Stimulated activated CD4-positive, alpha-beta T cell treated with anti-CD3 and anti-CD28 coated beads, TNF-alpha, amount 100 ng/mL, for 4 hours (primary cell): ENCODE data around the gene CHMP1B.
"Not testable (repeated sequence)": the region's sequence is repeated elsewhere in the genome, so short reads cannot be mapped to it uniquely, and the experiment has no call there.

ENCODE experiments used
- DNase-seq, 3 experiments: peaks; one replicate each; pipeline ENCODE4 v3.0.0-alpha.2; 2020; ENCODE audit warnings: low read depth in 3 of 3

CHMP1B gene

DNA sequence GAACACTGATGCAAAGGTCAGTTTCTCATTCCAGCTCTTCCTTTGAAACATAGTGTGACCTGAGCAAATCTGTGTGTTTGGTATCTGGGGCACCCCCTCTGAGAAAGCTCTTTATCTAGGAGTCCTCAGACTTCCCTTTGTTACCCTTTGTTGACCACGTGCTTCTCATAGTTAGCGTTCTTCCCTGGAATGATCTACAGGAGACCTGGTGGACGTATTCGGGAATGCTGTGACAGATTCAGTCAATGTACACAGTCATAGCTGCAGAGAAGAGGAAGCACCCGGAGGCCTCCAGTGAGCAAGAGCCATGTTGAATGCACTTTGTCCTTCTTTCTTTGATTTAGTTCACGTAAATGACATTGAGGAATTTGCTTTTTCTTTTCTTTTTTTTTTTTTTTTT is 10.7 kb upstream of the CHMP1B start:
- no peak for DNase-seq

DNA sequence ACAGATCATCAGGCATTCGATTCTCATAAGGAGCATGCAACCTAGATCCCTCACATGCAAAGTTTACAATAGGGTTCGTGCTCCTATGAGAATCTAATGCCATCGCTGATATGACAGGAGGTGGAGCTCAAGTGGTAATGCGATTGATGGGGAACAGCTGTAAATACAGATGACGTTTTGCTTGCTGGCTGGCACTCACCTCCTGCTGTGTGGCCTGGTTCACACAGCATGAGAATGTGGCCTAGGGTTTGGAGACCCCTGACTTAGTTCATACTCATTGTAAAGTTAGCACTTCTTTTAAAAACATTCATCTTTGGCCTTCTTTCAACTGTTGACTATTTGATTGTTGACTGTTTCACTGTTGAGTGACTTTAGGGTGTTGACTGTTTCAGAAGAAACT is 8.7 kb upstream of the CHMP1B start:
- no peak for DNase-seq

DNA sequence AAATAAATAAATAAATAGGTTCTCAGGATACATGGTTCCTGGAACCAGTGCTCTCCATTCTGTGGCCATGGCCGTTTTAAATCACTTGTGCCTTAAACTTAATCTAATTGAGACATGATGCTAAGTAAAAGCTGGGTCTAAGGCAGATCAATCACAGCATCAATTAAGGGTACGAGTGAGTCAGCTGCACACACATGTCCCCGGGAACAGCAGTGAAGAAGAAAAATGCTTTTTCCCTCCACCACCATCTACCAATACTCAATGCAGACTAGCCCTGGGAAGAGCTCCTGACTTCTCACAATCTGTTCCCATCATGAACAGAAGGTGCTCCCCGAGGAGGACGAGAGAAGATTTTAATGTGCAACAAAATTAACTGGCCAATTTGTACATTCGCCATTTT is 6.8 kb upstream of the CHMP1B start:
- no peak for DNase-seq

DNA sequence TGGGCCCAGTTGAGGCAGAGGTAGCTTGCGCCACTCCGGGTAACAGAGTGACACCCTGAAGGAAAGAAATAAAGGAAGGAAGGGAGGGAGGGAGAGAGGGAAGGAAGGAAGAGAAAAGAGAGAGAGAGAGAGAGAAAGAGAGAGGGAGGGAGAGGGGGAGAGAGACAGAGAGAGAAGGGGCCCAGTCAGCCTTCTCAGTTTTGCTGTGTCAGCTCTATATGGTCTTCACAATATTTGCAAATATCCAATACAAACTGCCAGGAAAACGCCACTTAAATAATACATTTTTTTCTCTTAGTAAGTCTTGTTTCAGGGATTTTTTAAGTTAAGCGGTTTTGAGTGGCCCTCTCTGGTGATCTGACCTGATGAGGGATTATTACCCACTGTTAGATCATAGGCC is 5.6 kb upstream of the CHMP1B start:
- DNase-seq, result no peak

DNA sequence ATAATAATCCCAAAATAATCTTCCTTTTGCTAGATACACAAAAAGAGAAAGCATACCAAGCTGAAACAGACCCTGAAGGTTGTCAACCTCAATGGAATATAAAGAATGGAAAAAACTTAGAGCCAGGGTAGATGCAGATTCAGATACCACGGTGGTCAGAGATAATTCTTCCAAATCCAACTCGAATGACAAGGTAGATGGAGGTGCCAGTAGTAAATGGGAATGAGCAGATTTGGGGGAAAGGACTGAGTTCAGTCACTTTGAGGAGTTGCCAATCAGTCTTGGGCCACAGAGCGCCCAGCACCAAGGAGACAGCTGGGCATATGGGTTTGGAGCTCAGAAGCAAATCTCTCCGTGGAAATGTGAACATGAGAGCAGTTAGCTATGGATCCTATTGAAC is 3.4 kb upstream of the CHMP1B start:
- no peak for DNase-seq

DNA sequence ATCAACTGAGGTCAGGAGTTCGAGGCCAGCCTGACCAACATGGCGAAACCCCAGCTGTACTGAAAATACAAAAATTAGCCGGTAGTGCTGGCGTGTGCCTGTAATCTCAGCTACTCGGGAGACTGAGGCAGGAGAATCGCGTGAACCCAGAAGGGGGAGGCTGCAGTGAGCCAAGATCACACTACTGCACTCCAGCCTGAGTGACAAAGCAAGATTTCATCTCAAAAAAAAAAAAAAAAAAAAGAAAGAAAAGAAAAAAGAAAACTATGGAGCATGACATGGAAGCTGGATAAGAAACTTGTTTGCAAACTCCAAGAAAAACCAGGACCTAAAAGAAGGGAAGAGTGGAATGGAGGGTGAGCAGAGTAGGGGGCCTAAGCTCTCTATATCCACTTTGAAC is 1.9 kb upstream of the CHMP1B start:
- no peak for DNase-seq

DNA sequence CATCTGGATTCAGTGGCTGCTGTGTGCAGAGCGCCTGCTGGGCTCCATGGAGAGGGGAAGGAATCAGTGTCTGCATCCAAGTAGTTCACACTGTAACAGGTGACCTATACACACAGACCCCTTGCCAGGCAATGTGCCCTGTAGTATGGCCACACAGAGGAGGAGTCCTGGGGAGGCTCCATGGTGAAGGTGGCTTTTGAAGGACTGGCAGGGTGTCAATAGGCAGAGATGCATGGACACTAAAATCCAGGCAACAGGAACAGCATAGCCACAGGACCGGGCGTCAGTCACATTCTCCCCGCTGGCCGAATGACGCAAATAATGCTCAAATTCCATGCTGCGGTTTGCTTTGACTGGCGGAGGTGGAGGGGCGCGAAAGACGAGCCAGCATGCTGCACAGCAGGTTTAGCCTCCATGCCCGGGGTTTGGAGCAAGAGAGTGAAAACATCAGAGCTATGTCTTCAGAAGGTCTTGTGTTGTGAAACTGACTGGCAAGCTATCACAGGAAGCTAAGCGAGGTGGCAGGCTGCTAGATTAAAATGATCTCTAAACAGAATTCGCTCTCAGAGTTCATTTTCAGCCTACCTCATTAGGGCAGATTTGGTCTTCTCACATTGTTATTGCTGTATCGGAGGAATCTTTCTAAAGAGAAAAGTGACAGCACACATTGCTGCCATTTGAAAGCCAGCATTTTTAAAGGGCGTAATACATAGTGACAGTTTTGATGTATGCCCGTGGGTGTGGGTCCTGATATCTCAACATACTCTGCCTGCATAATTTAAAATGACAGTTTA is 1.2 kb upstream of the CHMP1B start:
- peak; percentile 9 to 30 (median 18) for DNase-seq

DNA sequence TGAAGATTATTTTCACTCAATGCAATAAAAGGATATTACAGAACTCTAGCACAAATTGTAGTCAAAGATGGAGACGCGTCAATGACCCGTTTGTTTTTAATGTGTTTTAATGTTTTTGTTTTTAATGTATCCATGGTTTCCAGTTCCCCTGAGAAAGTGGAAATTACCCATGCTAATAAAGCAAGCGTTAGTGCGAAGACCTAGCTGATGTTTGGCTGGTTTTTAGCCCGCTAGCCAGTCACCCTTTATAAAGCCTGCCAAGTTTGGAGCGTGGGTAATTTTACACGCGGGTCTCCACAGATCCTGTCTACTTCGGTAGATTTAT is 430 bp upstream of the CHMP1B start:
- DNase-seq, result no peak

DNA sequence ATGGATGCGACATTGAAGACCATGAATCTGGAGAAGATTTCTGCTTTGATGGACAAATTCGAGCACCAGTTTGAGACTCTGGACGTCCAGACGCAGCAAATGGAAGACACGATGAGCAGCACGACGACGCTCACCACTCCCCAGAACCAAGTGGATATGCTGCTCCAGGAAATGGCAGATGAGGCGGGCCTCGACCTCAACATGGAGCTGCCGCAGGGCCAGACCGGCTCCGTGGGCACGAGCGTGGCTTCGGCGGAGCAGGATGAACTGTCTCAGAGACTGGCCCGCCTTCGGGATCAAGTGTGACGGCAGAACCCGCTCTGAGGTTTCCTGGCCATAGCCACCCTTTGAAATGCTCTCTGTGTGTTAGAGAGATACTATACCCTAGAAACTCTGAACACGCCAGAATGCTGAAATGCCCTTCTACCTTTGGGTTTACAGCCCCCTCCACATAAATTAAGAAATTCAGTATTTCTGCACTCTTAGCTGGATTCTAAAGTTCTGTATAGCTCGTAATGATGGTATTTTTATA is 659 bp downstream of the CHMP1B start:
- peak in 2 of 3 experiments; percentile 6 to 9 for DNase-seq

DNA sequence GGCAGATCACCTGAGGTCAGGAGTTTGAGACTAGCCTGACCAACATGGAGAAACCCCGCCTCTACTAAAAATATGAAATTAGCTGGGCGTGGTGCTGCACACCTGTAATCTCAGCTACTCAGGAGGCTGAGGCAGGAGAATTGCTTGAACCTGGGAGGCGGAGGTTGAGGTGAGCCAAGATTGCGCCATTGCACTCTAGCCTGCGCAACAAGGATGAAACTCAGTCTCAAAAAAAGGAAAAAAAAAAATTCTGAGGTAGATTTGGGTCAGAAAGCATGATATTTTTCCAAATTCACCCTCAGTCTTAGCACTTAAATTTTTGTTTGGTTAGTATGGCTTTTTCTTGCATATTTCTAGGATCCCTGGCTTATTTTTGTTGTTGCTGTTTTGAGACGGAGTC is 3.3 kb downstream of the CHMP1B start:
- DNase-seq, result not testable (repeated sequence)

DNA sequence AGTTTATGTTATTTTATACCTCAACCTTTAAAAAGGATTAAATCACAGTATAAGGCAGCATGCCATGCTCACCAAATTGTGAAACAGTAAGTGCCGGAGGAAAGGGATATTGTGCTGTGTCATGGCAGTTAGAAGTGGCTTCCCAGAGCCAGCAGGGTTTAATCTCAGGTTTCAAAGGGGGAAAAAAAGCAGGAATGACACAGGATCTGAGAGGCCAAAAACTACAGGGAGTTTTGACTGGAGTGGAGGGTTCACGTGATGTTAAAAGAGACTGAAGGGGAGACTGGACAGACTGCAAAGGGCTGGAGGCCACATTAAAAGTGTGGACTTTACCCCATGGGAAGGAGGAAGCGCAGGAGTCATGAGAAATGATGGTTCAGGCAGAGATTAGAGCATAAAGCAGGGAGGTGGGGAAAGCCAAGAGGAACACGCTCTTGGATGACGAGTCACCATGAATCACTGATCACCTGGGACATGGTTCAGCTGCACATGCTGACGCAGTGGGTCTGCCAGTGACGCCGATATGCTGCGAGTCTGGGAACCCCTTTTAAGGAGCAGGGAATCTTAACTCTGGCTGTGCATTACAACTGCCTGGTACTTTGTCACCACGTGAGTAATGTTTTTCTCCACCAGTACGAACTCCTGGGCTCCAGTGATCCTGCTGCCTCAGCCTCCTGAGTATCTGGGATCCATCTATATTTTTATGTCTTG is 6.1 kb downstream of the CHMP1B start:
- DNase-seq, result no peak

DNA sequence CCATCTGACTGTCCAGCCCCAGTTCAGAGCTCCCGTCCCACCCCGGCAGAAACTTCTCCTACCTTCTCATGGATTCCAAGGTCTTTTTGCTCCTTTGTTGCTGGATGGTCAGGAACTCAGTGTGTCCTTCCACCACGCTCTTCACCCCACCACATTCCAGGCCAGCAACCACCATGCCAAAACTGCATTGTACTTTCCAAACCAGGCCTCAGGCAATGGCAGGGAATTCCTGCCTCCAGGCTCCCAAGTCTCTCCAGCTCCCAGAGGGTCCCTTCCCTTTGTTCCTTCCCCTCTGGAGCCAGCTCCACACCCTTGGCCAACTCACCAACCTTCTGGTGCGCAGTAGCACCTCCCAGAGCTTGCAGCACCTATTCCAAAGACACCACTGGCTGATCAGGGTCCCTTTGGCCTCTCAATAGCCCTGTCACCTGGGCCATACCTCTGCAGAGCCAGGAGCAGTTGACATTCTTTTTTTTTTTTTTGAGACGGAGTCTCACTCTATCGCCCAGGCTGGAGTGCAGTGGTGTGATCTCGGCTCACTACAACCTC is 8.1 kb downstream of the CHMP1B start:
- DNase-seq, result no peak

DNA sequence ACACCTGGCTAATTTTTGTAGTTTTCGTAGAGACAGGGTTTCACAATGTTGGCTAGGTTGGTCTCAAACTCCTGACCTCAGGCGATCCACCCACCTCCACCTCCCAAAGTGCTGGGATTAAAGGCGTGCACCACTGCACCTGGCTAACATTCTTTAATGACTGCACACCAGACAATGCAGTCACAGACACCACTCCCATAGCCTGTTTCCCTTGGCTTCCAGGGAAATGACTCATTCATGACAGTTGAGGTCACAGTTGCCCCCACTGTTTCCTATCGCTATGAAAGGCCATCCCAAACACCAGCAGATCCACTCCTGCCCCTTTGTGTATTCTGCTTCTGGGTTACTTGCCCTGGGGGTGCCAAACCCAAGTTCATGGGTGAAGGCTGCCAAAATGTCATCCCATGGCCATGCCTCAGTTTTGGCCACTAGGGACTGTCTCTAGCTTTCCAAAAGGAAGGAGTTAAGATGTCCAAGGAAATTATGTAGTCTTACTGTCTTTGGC is 8.7 kb downstream of the CHMP1B start:
- no peak for DNase-seq

DNA sequence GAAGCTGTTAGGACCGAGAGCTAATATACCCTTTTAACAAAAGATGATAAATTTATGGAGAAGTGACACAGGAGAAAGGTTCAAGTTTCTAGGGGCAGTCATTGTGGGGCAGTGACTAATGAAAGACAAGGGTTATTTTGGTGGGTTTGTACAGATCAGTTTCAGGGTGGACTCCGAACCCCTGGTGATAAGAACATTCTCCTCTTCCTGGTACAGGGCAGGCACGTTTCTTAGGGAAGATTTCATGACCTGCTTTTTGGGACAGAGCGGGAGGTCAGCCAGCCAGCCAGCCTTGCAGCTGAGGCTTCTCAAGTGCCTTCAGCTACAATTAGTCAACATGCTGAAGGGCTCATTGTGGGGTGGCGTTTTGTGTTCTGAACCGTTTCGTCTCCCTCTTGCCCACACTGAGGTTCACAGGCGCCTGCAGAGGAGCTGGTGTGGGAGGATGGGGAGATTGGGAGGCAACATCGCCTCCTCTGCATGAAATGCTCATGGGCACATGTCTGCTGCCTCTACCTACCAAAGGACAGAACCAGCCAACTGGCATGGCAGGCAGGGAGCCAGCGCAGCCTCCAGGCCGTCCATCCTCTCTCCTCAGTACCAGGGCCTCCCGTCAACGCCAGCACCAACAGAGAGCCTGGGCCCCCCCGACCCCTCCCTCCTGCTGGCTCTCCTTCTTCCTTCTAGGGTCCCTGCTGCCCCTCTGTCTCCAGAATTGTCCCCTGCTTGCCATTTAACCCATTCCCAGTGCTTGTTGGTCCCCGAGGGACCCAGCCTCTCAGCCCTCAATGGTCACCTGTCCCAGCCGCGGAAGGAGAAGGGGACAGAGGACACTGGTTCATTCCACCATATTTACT is 9.6 kb downstream of the CHMP1B start:
- no peak for DNase-seq

DNA sequence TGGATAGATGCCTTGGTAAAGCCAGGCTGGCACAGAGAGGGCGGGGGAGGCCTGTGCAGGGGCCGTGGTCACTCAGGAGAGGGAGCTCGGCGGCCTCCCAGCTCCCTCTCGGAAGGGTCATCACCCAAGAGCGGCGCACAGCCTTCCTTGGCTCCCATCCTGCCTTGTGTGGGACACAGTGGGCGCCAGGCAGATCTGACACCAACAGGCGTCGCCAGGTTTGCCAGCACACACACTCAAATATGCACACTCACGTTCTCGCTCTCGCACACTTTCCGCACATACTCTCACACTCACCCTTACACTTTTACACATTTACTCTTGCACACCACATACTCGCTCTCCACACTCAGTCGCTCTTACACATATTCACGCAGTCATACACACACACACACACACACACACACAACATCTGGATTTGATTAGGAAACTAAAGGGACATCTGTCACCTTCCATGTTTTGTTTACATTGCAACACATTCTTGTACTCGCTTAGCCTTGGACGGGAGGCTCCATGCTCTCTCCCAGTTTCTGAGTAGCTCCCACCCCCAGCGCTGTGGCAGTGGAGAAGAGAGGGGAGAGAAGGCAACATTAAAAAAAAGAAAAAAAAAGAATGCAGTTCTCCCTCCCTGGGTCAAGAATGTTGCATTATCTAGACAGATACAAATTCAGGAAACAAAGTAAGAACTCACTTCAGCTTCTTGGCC is 10.5 kb downstream of the CHMP1B start:
- no peak for DNase-seq

DNA sequence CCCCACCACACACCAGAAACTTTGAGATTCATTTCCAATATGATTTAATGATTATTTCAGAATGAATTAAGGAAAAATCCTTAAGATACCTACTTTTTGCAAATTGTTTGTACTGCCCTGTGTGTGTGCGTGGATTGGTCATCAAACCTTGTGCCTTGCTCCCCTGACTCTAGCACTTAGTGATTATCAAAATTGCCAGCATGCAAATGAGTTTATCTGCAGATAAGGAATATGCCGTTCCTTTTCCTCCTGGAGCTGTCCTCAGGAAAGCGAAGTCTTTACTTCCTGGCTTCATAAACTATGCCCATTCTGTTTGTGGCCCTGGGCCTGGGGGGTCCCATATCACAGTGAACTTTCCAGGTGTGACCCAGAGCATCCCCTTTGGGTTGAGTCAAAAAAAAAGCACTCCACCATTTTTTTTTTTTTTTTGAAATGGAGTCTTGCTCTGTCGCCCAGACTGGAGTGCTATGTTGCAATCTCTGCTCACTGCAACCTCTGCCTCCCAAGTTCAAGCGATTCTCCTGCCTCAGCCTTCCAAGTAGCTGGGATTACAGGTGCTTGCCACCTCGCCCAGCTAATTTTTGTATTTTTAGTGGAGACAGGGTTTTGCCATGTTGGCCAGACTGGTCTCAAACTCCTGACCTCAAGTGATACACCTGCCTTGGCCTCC is 11.4 kb downstream of the CHMP1B start:
- no peak for DNase-seq

DNA sequence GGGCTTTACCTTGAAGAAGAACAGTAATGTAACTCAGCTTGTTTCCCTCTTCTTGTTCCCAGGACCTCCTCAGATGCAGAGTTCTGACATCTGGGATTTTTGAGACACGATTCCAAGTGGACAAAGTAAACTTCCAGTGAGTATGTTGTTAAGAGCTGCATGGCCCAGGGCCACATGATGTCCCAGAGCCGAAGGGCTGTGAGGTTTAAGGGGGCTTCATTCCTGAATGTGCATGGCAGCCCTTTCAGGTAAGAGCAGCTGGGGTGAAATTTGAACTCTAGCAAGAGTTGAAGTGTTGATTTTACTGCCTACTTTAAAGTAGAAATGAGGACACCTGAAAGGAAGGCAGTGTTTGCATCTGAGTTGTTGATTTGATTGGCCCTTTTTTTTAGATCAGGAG is 13.3 kb downstream of the CHMP1B start:
- no peak for DNase-seq

DNA sequence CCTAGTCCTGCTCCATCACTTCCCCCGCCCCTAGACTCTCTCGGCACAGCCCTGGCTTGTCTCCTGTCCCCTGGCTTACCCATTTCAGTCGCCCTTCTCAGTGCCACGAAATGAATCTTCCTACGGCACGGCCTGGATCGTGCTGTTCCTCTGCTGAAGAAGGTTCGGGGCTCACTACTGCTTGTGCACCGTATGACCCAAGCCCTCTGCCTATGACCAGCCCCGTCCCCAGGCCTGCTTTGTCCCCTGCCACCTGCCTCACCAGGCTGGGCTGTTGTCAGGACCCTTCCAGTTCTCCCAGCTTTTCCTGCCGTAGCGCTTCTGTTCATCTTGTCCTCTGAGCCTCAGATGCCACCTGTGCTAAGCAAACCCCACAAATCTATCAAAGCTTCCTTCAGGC is 13.9 kb downstream of the CHMP1B start:
- DNase-seq, result no peak

DNA sequence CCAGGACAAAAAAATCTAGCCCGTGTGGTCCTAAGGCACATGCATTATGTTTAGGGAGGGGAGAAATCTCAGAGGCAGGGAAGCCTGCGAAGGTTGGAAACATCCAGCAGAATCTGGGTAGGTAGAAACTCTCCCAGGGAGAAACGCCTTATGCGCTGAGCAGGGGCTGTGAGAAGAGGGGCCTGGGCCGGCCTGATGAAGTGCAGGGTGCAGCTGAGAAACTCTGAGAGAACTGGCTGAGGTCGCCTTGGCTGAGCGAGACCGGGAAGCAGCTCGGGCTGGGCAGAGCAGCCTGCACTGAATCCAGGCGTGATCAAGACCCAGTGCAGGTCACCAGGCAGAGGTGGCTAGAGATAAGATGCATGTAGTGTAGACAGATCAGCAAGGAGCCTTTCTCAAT is 15.1 kb downstream of the CHMP1B start:
- no peak for DNase-seq

DNA sequence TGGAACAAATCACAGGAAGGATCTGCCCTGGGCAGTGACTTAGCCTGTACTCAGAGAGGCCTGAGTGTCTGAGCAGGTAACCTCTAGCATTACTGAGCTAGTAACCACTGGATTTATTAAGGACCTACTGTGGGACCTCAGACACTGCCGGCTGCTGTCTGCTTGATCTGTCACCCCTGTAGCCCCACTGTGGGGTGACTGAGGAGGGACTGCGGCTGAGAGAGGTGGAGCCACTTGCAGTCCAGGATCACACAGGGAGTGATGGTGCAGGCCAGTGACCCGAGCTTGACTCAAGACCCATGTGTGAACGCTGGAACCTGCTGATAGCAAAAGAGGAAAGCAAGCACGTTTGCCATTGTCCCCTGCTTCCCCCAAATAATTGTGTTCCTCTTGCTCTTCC is 15.6 kb downstream of the CHMP1B start:
- no peak for DNase-seq

DNA sequence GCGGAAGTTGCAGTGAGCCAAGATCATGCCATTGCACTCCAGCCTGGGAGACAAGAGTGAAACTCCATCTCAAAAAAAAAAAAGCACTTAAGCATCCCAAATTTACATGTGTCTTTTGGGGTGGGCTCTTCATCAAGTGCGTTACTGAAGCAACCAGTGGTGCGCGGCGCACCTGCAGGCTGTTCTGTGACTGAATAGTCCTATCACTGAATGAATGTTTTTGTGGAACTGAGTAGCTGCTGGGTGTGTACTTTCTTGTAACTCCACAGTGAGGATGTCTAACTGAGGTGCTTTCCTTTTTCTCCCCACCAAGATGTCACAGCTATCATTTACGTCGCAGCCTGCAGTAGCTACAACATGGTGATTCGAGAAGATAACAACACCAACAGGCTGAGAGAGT is 17.0 kb downstream of the CHMP1B start:
- no peak for DNase-seq
